ENCODE results near the gene HSD3B1.
A peak's percentile ranks its signal among the peaks of the same experiment; 100 is the strongest.
"Not testable (repeated sequence)": the region's sequence is repeated elsewhere in the genome, so short reads cannot be mapped to it uniquely, and the experiment has no call there.

The HSD3B1 gene

GRCh38 chr1:119490925-119491324 lies 16.1 kb upstream of the HSD3B1 start:
- DNase-seq = no peak

GRCh38 chr1:119492763-119493162 lies 14.2 kb upstream of the HSD3B1 start:
- no peak for DNase-seq

GRCh38 chr1:119504831-119505230 lies 2.2 kb upstream of the HSD3B1 start:
- no peak for DNase-seq

- no peak for DNase-seq
These were observed 3.0 kb downstream of the HSD3B1 start for GRCh38 chr1:119510046-119510445.

- no peak for DNase-seq
These were observed 8.2 kb downstream of the HSD3B1 start for GRCh38 chr1:119515221-119515620.

GRCh38 chr1:119516247-119516646 lies 9.2 kb downstream of the HSD3B1 start:
- DNase-seq = no peak

GRCh38 chr1:119516680-119517079 lies 9.7 kb downstream of the HSD3B1 start:
- no peak for DNase-seq

GRCh38 chr1:119517667-119518066 lies 10.7 kb downstream of the HSD3B1 start:
- not testable (repeated sequence) for DNase-seq

- no peak for DNase-seq
These were observed 24.8 kb downstream of the HSD3B1 start for GRCh38 chr1:119531606-119532323.

GRCh38 chr1:119532324-119532910 lies 25.4 kb downstream of the HSD3B1 start:
- DNase-seq = no peak

- no peak for DNase-seq
These were observed 28.4 kb downstream of the HSD3B1 start for GRCh38 chr1:119535381-119535780.

GRCh38 chr1:119537966-119538365 lies 31.0 kb downstream of the HSD3B1 start:
- DNase-seq = no peak

GRCh38 chr1:119539636-119540035 lies 32.6 kb downstream of the HSD3B1 start:
- DNase-seq = no peak

GRCh38 chr1:119541389-119541788 lies 34.4 kb downstream of the HSD3B1 start:
- DNase-seq = no peak

GRCh38 chr1:119542492-119542946 lies 35.5 kb downstream of the HSD3B1 start:
- no peak for DNase-seq

GRCh38 chr1:119544165-119544762 lies 37.3 kb downstream of the HSD3B1 start:
- no peak for DNase-seq

GRCh38 chr1:119546641-119547040 lies 39.6 kb downstream of the HSD3B1 start:
- DNase-seq = no peak

- no peak for DNase-seq
These were observed 40.3 kb downstream of the HSD3B1 start for GRCh38 chr1:119547306-119547705.

GRCh38 chr1:119547805-119548204 lies 40.8 kb downstream of the HSD3B1 start:
- no peak for DNase-seq

GRCh38 chr1:119549719-119550132 lies 42.7 kb downstream of the HSD3B1 start:
- peak in 46 of 56 donors; percentile 3 to 74 (median 26) for DNase-seq

GRCh38 chr1:119550381-119550780 lies 43.4 kb downstream of the HSD3B1 start:
- no peak for DNase-seq

GRCh38 chr1:119551218-119551617 lies 44.2 kb downstream of the HSD3B1 start:
- DNase-seq = no peak

- not testable (repeated sequence) for DNase-seq
These were observed 45.6 kb downstream of the HSD3B1 start for GRCh38 chr1:119552656-119553055.
